Measurements from ENCODE around the gene GM2A.

- TF ChIP-seq CTCF (IDR thresholded peaks at IDR 0.05): peak in 3 of 4 experiments; percentile 21 to 49 (median 25)
- TF ChIP-seq POLR2A (IDR thresholded peaks at IDR 0.05): no peak
- no peak for TF ChIP-seq POLR2AphosphoS5 (IDR thresholded peaks at IDR 0.05)
- no peak for TF ChIP-seq EP300 (IDR thresholded peaks at IDR 0.05)
Observed at GRCh38 chr5:151298063-151298855, 45.3 kb downstream of the GM2A start.
